ENCODE measurements around the gene LARP6. TPM values are rescaled to one million over a fixed set of nuclear protein-coding genes. Genes with fewer than 3 reads are reported as not detected.

LARP6 gene
- total RNA-seq, 1 experiment from 2014 or later: 43.6 TPM

GRCh38 chr15:70796516-70797310 lies 57.2 kb downstream of the LARP6 start:
- DNase-seq (ENCODE audit: low read depth): no peak

- peak; percentile 97 for DNase-seq (ENCODE audit: low read depth)
Measured at GRCh38 chr15:70795311-70795665, 58.7 kb downstream of the LARP6 start.

- DNase-seq (ENCODE audit: low read depth): peak; percentile 82
Measured at GRCh38 chr15:70794596-70795310, 59.2 kb downstream of the LARP6 start.

GRCh38 chr15:70793694-70794093 lies 60.3 kb downstream of the LARP6 start:
- no peak for DNase-seq (ENCODE audit: low read depth)

- peak; percentile 96 for DNase-seq (ENCODE audit: low read depth)
Measured at GRCh38 chr15:70792171-70792573, 61.8 kb downstream of the LARP6 start.

- no peak for DNase-seq (ENCODE audit: low read depth)
Measured at GRCh38 chr15:70791259-70791658, 62.7 kb downstream of the LARP6 start.

GRCh38 chr15:70789213-70789612 lies 64.7 kb downstream of the LARP6 start:
- no peak for DNase-seq (ENCODE audit: low read depth)

DNA sequence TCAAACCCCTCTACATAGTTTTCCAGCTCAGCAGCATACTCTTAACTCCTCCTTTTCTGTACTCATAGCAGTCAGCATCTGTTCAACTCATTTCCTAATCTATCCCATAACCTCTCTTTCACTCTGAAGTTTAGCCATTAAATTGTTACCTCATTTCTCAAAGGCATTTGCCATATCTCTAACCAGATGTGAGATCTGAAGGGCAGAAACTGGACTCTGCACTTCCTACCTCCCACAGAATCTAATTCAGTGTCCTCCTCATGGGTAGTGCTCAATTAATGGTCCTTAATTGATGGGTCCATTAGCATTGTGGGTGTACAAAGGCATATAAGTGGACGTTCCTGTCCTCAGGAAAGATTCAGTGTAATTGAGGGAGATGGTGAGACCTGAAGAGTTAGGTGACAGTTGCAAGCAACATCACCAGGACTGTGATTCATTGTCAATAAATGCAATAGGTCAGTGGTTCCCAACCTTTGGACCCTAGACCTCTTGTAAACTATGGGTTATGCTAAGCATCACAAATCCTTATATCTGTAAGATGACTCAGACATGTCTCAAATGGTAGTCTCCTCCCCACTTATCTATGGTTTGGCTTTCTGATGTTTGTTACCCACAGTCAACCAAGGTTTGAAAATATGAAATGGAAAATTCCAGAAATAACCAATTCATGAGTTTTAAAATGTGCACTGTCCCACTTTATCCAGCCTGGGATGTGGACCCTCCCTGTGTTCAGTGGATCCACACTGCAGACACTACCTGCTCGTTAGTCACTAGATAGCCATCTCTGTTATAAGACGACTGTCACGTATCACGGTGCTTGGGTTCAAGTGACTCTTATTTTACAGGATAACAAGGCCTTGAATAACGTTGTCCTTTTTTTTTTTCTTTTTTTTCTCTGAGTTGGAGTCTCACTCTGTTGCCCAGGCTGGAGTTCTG lies 65.6 kb downstream of the LARP6 start:
- peak; percentile 66 for DNase-seq (ENCODE audit: low read depth)

DNA sequence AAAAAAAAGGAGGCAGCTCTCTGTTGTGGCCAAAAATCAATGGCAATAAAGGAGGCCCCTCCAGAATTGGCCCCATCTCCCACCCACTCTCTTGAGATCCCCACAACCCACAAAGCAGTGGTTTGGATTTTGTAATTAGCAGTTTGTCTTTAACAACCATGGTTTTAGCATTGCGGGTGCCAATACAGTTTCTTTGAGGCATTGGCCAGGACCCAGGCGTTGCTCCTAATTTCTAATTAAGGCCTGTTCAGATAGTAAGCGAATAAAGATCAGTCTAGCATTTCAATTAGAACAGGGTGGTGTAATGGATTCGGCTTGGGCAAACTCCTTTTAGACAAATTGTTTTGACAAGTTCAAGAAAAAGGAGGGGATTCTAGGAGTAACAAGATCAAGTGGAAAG lies 67.0 kb downstream of the LARP6 start:
- DNase-seq (ENCODE audit: low read depth): no peak

DNA sequence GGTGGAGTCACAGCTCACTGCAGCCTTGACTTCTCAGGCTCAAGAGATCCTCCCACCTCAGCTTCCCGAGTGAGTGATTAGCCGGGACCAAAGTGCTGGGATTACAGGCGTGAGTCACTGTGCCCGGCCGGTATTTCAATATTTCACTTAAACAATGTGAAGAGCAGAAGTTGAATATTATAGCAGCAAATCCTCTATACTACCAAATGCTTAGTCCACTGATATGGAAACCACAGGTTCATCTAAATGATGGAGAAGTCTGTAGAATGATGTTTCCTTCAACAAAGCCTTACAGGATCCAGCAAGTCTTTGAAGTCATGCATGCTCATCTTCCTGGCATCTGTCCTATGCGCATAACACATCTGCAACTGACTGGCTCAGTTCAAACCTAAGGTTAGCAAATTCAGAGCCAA lies 70.3 kb downstream of the LARP6 start:
- peak; percentile 71 for DNase-seq (ENCODE audit: low read depth)

DNA sequence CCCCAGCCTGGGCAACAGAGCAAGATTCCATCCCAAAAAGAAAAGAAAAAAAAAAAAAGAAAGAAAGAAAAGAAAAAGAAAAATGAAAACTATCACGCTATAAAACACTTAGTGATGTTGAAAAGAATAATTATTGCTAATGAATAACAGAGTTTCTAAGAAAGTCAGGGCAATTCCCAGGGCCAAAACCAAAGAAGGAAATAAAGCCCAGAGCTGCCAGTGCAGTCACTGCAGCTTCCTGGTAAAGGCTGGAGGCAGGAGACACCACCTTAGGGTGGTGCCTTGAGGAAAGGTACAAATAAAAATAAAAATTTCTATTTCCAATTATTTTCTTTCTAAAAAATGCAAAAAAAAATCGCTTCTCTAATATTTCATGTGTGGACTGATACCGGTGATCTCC lies 70.9 kb downstream of the LARP6 start:
- no peak for DNase-seq (ENCODE audit: low read depth)

GRCh38 chr15:70781236-70781635 lies 72.7 kb downstream of the LARP6 start:
- no peak for DNase-seq (ENCODE audit: low read depth)

Other genes with a start within 250 kb of the LARP6 start
- gene UACA, start 90.6 kb downstream of the LARP6 start, total RNA-seq (2014; rRNA removed): 41.1 and 48.2 TPM in 2 replicates
- gene THAP10, start 38.3 kb upstream of the LARP6 start, total RNA-seq (2014; rRNA removed): 8.0 and 8.9 TPM in 2 replicates
- gene LRRC49, start 38.7 kb upstream of the LARP6 start, total RNA-seq (2014; rRNA removed): 4.9 and 7.2 TPM in 2 replicates